Measurements from ENCODE around the gene TIMD4. TPM values are rescaled to one million over a fixed set of nuclear protein-coding genes. Genes with fewer than 3 reads are reported as not detected.

The TIMD4 gene
- total and polyA plus RNA-seq, 2 of the 4 experiments (the other 2 are of a cell fraction), result not detected

GRCh38 chr5:156936972-156937371 lies 26.1 kb downstream of the TIMD4 start:
- no peaks in the 10 kb centered on the region for H3K4me1 ChIP-seq (ENCODE audit: control insufficient read depth, insufficient read depth, low read length)
- intact Hi-C loops (cut with micrococcal nuclease) (no loop called here), in situ Hi-C loops (cut with MboI; ENCODE audit: low sequenced_read_pairs) (no loop called here), dilution Hi-C loops (cut with HindIII; ENCODE audit: low sequenced_read_pairs, unreplicated experiment) (no loop called here)
- no peaks in the 10 kb centered on the region for H4K20me1 ChIP-seq (ENCODE audit: insufficient read depth, low read length)
- H3K79me1 ChIP-seq (ENCODE audit: low read depth in 1 of 2, low read length in 2 of 2), result no peaks in the 10 kb centered on the region
- ChIA-PET POLR2A (ENCODE audit: unreplicated experiment) (interaction anchor here (0.6 kb wide), 1 partner anchor 1868 kb away, joined by 3 read pairs; no protein-coding TSS in a partner anchor), CTCF (interaction anchor here (0.6 kb wide), 1 partner anchor 12 kb away, joined by 3 read pairs; no protein-coding TSS in a partner anchor)
- no peak overlapping the region for H2AK9ac ChIP-seq (replicated peaks; ENCODE audit: low read depth, low read length, poor library complexity)
- H2BK120ac ChIP-seq (ENCODE audit: low read depth, low read length), result no peak overlapping the region
- no peak overlapping the region for H2AFZ ChIP-seq (replicated peaks; ENCODE audit: low read length, poor library complexity)
- no peak overlapping the region for H3K4me3 ChIP-seq (ENCODE audit: insufficient read depth, low read depth, low read length)
- no peak overlapping the region for H3K27ac ChIP-seq (ENCODE audit: insufficient read depth, low read length)
- H4K8ac ChIP-seq (ENCODE audit: low read depth in 2 of 2, low read length in 2 of 2), result no peak overlapping the region
- no peak overlapping the region for H2BK5ac ChIP-seq (ENCODE audit: low read depth, low read length, poor library complexity, severe bottlenecking)
- no peak overlapping the region for H4K91ac ChIP-seq (ENCODE audit: insufficient read depth, low read depth, low read length)
- H3K9me1 ChIP-seq (ENCODE audit: insufficient read depth, low read length), result no peaks in the 10 kb centered on the region
- H2AK5ac ChIP-seq (ENCODE audit: low read depth, low read length), result no peak overlapping the region
- H3K9me3 ChIP-seq (ENCODE audit: control insufficient read depth, insufficient read depth, low read length), result peaks cover 13% of the 10 kb centered on the region; the same call in 1 of the 2 replicates
- no peak overlapping the region for H3K18ac ChIP-seq (ENCODE audit: low read depth, low read length)
- no TSS peak for BruUV-seq (replicated peaks)
- no CpG with 5 or more reads among the region's 2 CpGs for WGBS, 2 experiments (ENCODE audit: extremely low coverage in 2 of 2, insufficient read length in 1 of 2)
- no peak for ATAC-seq (ENCODE audit: low read depth)
- H3K14ac ChIP-seq (replicated peaks; ENCODE audit: low read depth, low read length), result no peak overlapping the region
- H3K4ac ChIP-seq (ENCODE audit: low read depth, low read length), result no peak overlapping the region
- TF ChIP-seq USF2 (IDR thresholded peaks at IDR 0.05; ENCODE audit: low read depth, low read length), result no peak
- TF ChIP-seq CTCF (conservative IDR thresholded peaks at IDR 0.05; ENCODE audit: low read depth, low read length), result no peak
- TF ChIP-seq FOS (IDR thresholded peaks at IDR 0.05; ENCODE audit: low read depth, low read length), result no peak
- TF ChIP-seq MAZ (IDR thresholded peaks at IDR 0.05; ENCODE audit: borderline replicate concordance, low read depth, low read length), result no peak
- no peak for TF ChIP-seq SMC3 (IDR thresholded peaks at IDR 0.05; ENCODE audit: low read depth, low read length)
- no peak for DNase-seq
- H3K9ac ChIP-seq (ENCODE audit: low read depth, low read length), result no peak overlapping the region
- no peaks in the 10 kb centered on the region for H3K36me3 ChIP-seq (ENCODE audit: control insufficient read depth, insufficient read depth, low read length)
- H3K27me3 ChIP-seq (ENCODE audit: control insufficient read depth, insufficient read depth, low read length), result no peaks in the 10 kb centered on the region
- no peak overlapping the region for H3K23ac ChIP-seq (ENCODE audit: low read depth, low read length)
- no peak overlapping the region for H2BK15ac ChIP-seq (ENCODE audit: low read depth, low read length)
- H3K56ac ChIP-seq (ENCODE audit: extremely low read depth, insufficient read depth, low read length), result no peak overlapping the region
- H2BK20ac ChIP-seq (ENCODE audit: low read depth, low read length), result no peak overlapping the region
- no peak overlapping the region for H4K5ac ChIP-seq (ENCODE audit: low read depth, low read length)
- H3K4me2 ChIP-seq (ENCODE audit: low read depth, low read length), result no peak overlapping the region
